HPDE6-E6E7 (cell line): ENCODE results near the gene RPAP3.

Experiments
- DNase-seq: peaks from one replicate; pipeline ENCODE4 v3.0.0; 2011; ENCODE audit warnings: missing footprints; ENCODE audit errors: extremely low spot score

Gene RPAP3

DNA sequence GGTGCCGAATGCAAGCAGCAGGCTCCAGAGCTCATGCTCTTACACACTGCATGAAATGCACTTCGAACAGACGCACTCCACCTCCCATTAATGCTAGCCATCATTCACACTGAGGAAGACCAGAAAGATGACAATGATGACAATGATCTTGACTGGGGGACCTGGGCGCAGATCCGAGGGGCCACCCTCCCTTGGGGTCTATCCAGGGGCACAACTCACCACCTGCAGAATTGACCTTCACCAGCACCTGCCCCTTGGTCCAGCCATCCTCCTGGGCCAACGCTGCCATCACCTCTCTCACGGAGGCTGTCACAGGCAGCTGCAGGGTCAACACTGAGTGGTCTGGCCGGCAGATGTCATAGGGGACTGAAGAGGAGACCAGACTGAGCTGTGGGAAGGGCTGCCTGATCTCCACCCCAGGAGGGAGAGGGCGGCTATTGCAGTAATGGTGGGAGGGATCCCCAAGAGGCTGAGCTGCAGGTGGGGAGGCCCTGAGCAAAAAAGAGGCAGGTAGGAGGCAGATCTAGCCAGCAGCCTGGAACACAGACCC, 37.6 kb upstream of the RPAP3 start:
- DNase-seq: no peak

DNA sequence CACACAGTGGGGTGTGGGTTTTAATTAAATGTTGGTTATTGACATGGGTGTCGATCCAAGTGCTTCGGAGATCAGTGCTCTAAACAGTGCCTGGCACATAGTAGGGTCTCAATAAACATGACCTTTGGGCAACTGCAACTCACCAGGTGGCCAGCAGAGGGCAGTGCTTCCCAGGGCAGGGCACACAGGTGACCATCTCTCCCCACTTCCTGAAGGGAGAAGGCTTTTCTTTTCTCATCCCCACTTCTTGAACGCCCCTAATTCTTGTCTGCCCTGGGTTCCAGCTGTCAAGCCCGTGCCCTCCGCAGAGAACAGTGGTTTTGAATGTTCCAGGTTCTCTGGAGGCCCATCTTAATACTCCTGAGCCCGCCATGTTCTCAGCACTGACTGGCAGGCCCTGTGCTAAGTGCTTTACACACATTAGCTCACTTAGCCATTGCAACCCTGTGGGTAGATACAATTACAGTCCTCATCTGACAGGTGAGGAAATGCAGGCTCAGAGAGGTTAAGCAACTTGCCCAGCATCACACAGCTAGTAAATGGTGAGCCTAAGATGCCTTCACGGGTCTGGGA, 36.5 kb upstream of the RPAP3 start:
- DNase-seq: no peak

DNA sequence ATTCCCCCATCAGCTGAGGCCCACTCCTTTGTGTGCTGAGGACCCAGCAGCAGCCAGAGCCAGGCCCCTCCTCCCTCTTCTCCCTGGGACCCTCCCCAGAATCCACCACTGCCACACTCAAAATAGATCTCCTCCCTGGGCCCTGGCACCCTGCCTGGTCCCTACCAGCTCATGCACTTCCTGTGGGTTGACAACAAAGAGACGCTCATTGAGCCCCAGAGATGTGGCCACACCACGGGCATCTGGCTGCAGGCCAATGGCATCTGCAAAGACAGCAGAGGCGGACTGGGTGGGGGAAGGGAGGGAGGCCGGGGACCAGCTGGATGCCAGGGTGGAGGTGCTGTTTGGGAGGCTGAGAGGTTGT, 35.5 kb upstream of the RPAP3 start:
- DNase-seq: no peak

DNA sequence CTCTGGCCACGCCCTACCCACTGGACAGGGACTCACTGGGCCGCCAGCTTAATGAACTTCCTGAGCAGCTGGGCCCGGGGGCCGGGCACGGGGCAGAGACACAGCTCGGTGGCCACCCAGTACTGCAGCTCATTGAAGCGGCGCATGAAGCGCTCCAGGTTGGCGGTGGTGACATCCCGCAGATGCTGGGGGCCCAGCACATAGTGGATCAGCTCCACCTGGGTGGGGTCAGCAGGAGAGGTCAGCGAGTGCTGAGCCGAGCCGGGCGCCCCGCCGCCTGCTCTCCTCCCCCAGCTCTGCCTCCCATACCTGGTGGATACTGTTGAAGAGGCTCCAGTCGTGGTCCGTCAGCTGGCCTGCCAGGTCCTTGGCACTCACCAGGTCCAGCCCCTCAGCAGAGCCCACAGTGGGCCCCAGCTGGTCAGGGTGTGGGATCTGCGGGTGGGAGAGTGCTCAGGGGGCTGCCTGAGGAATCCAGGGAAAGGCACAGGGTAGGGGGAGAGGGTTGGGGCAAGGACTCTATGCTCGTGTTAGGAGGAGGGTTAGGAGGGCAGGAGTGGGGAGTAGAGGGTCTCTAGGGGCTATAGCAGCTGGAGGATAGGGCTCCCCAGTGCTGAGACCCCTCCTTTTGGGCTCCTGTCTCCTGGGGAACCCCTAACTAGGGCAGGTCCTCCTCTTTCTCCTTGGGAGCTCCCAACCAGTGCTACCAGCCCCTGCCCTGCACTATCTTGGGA, 34.9 kb upstream of the RPAP3 start:
- no peak for DNase-seq

DNA sequence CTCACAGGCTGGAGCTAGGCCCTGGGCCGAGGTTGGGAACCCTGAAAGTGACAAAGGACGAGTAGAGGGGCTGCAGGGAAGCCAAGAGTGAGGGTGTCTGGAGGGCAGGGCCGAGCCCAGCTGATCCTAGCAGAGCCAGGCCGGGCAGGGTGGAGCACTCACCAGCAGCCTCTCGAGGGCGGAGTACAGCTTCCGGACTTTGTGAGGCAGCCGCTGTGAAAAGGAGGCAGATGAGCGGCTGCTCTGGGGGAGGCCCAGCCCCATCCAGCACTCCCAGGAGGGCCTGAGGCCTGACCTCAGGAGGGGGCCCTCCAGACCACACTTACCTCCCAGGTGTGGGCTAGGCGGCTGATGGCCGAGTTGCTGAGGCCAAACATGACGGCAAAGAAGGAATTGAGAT, 34.1 kb upstream of the RPAP3 start:
- DNase-seq: no peak

DNA sequence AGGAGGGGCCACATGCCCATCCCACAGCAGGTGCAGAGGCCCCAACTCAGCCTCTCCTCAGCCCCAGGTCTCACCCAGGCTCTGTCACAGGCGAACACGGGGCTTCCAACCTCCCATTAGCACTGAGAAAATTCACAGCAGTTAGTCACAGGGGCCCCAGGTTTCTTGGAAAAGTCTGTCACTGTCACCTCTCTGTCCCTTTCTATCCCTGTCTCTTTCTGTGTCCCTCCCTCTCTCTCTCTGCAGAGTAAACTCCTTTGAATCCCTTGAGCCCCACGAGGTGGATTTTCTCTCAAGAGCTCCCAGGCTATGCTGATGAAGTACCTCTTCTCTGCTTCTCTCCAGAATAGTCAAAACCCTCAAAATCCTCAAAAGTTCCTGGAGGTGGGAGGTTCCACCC, 33.5 kb upstream of the RPAP3 start:
- DNase-seq: no peak

DNA sequence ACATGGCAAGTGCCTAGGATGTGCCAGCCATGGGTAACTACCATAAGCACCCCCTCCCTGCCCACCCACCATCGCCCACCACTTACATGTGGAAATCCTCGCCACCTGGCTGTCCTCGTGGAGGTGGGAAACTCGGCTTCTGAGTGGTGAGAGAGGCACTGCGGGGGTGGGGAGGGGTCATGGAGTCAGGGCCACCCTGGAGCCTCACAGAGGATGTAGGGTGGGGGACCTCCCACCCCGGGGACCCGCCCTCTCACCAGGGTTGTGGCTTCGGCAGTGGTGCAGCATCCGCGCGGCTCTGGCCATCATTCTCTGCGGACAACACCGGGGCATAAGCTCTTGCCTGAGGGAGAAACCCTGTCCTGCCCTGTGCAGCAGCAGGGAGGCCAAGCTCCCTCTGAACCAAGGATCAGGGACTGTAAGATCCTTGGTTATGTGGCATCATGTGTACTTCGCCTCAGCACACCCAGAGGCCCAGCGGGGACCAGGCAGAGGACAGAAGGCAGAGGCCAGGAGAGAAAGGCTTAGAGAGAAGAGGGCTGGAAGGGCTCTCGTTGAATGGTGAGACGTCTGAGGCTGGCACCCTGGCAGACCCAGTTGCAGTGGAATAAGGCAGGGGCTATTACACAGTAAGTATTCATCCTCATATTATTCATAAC, 32.2 kb upstream of the RPAP3 start:
- DNase-seq: no peak

DNA sequence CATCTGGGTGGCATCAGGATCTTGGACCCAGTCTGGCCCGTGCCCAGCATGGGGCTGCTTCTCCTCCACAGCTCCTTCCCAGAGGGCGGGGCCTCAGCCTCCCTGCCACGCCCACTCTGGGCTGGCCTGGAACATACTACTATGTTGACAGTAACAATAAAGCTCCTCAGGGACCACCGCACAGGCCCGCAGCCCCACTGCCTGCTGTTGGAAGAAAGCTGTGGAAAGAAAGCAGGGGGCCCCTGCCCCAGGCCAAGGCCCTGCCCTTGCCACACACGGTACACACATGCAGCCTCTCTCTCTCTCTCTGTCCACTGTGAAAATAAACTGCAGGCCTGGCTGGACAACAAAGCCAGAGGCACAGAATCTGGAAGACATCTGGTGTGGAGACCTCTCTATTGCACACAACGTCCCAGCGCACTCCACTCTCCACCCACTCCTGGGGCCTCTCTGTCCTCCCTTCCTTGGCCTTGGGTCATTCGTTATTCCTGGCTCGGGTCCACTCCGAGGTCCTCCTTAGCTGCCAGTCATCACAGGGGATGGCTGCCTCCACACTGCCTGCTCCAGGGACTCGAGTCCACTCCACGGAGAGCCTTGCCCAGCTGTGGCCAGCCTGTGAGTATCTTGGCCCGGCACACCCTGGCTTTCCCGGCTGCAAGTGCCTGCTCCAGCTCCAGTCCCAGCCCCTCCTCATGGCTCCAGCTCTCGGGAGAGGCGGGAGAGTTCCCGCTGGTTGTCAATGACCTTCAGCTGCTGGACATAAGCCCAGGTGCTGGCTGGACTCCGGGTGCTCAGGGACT, 31.2 kb upstream of the RPAP3 start:
- DNase-seq: no peak

DNA sequence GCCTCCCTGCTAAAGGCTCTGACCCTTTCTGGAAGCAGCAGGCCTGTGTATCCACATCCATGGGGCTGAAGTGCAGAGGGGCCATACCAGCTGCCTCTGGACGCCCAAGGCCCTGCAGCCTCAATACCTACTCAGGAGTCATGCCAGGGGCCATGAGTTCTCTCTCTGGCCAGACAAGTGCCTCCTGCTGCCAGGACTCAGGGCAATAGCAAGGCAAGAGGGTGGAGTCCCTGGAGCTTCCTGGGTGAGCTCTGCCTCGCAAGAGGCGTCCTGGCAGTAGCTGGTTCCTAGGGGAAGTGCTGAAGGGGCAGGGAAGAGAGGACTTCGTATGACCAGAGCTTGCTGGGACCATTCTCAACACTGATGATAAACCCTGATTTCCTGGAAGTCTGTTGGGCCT, 30.4 kb upstream of the RPAP3 start:
- DNase-seq: no peak

DNA sequence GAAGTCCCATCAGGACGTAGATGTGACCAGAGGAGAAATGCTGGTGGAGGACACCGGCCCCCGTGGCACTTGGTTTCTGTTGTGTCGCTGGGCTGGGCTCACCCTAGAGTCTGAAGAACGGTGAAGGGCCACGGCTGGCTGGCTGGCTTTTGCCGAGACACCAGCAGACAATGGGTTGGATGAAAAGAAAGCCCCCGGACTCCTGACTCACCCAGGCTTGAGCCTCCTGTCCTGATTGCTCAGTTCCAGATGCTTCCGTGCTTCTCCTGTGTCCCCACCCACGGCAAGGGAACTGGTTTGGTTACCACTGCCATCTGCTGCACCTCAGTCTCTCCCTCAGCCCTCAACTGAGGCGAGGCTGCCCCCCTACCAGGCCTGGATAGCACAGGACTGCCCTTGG, 29.8 kb upstream of the RPAP3 start:
- no peak for DNase-seq

DNA sequence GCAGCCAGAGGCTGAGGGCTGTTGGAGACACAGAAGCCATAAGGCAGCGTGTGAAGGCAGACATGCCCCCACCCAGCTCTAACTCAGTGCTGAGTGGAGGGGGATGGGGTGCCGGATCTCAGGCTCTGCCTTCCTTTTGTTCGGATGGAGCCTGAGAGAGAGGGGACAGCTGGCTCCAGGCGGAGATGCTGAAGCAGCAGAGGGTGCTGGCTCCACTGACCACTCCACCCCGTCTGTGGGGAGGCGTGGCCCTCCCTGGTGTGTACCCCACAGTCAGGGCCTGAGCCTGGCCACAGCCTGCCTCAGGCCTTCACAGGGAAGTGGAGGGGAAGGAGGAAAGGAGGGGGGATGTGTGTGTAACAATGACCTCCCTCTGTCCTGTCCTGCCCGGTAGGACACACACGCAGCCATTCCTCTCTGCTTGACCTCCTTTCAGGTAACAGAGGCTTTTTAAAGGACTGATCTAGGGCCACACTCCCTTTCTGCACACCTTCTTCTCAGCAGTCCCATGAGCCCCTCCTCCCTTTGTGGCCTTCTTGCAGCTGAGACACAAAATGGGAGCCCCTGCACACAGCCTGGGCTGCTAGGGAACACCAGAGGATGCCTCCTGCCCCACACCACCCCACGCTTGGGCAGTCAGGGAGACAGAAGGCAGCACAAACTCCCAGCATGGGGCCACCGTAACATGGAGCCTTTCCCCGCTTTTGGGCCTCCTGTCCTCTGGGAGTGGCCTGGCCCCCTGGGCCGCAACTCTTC, 29.1 kb upstream of the RPAP3 start:
- no peak for DNase-seq

DNA sequence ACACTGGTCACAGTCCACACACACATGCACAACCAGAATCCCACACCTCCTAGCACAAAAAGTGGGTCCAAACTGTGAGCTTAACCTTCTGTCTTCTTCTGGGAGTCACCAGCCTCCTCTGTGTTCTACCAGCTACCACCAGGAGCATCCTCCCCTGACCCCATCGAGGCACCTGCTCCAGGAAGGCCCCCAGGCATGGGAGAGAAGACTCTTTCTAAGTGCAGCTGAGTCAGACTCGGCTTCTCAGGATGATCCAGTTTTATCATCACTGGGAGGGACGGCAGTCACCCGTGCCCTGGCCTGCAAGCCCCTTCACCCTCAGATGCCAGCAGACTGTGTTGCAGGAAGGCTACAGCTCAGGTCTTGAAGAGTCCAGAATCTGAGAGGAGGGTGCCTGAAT, 27.3 kb upstream of the RPAP3 start:
- DNase-seq: no peak

DNA sequence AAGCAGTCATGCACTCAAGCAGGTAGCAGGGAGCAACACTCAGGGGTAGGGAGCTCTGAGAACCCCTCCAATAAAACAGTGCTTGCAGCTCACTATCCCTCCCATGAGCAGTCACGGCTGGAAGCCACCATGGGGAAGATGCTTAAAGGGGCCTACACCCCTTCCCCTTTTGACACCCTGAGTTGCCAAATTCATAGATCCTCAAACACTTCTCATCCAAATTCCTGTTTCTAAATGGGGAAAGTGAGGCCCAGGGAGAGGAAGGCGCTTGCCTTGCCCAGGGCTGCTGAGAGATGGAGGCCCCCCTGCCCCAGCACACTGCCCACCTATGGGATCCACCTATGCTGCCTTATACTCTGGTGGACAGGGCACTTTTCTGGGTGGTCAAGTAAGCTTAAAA, 26.7 kb upstream of the RPAP3 start:
- DNase-seq: no peak

DNA sequence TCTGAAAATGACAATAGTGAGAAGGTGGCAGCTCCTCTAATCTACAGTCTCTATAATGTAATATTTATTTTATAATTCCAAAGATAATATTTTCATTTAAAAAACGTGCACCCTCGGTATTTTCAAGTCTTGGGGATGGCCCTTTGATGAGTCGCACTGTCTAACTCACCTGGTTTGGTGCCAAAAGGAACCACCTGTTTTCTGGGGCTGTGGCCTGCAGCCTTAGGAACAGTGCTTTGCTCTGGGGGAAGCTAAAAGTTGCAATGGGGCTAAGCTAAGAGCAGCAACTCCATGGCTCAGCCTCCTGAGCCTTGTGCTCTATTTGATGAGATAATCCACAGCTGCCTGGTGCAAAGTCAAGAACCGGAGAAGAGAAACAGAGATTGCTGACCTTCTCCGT, 25.9 kb upstream of the RPAP3 start:
- no peak for DNase-seq

DNA sequence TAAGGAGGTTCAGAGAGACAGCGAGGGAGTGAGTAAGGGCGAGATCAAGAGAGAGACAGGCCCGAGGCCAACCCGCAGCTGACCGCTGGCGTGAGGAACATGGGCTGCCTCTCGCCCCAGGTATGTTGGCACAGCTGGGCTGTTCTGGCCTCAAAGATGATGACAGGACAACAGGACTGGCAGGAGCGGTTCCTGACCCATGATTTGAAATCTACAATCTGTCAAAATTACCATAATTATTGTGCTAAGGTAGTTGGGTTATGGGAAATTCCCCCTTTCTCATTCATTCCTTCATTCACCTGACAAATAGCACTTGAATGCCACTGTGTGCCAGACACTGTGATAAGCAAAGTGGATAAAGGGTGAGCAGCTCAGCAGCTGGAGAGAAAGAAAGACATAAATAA, 24.5 kb upstream of the RPAP3 start:
- DNase-seq: no peak

DNA sequence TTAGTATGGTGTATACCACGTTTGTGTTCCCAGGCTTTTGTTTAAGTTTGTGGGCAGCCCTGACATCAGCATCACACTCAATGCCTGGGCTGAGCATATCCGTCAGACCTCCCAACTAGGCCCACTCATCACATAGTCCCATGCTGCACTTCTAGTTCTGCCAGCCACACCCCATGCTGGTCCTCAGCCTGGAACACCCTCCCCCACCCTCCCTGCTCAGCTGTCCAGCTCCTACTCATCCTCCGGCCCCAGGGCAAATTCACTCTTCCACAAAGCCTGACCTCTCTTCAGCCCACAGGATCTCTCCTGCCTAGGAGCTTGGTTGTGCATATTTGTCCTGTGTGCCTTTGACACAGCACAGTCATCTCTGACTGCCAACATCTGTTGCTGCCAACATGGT, 23.4 kb upstream of the RPAP3 start:
- DNase-seq: no peak

DNA sequence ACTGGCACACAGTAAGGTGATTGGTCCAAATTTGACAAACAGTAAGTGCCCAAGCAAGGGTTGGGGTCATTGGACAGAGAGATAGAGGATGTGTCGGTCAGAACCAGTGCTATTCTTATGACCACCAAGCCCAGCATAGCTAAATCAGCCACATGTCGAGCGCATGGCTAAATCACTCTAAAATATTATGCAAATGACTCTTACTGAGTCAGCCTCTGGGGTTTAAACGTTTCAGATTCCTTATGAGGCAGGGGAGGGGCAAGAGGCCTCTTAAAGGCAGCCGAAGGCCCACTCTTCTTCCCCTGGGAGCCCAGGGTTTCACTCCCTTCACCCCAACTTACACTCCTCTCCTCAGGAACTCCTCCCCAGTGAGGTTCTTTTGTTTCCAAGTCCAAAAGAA, 20.1 kb upstream of the RPAP3 start:
- no peak for DNase-seq

DNA sequence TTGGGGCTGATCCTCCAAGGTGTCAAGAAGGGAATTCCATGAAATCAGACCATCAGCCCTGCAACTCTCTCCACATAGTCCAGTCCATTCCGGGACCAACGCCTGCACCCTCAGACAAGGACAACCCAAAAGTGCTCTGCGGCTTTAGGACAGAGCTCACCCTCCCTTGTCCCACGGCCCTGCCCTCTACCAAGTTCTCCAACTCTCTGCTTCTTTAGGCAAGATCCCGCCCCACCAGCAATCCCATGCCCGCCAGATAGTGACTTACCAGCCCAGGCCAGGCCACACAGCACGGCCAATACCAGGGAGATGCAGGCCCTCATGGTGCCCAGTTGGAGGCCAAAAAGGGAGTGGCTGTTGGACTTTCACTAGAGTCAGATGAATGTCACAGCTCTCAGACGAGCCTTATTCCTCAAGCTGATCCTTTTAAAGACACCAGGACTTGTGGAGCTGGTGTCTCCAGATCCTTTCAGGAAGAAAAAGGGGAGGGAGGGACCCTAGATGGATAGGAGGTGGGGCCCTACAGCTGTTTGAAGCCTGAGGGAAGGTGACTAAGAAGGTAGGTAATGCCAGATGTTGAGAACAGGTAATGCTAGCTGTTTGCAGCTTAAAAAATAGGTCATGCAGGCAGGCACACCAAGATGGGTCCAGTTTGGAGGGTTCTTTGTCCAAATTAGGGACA, 19.4 kb upstream of the RPAP3 start, which contains the start of gene ENDOU:
Gene ENDOU, minus strand, starts transcription at position 400 of the 682 bp plus-strand sequence. Its CDS starts 77 bp downstream, at position 323.
- DNase-seq: no peak

DNA sequence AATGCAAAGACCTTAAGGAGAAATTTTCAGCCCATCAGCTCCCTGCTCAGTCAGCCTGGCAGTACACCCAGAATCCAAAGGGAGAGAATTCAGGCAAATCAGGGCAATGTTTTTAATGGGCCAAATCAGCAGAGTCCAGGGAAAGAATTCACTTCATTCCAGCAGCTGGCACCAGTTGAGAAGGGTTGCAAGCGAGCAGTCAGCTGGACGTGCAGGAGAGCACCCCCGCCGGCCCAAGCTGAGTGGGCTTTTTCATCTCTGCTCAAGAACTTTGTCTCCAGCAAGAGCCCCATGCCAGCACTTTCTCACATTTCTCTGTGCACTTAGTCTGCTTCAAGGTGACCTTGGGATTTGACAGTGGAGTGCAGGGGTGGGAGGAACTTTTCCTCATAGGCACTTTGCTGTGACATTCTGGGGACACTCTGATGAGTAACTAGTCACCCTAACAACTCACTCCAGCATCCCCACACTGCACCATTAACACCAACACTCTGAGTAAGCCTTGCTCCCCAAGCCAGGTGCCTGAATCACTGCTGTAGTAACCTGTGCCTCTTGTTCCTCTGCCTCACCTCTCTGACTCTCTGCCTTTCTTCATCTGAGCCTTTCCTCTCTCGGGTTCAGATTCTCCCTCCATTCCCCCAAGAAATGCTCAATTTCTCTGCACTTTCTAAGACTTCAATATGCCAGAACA, 17.3 kb upstream of the RPAP3 start:
- DNase-seq: no peak

DNA sequence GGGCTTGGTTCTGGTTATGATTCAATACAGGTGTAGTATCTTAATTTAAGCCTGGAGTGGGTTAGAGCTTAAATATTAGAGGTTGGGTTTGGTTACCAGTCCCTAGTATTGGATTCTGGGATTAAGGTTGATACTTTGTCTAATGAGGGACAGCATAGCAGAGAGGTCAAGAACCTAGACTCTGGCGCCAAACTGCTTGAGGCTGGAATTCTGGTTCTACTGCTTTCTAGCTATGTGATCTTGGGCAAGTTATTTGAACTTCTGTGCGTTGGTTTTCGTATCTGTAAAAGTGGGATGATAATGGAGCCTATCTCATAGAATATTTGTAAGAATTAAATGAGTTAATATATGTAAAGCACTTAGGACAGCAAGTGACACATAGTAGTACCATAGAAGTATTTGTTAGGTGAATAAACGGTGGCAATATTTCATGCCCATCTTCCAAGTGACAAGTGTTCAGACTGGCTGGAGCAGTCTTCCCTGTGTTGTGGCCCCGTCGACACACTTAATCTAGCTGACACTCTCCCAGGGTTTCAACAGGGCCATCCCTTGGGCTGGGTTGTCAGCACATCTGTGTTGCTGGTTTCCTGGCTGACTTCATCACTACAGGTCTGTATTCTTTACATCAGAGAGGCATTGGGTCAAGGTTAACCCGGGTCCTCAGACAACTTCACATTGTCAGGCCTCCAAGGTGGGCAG, 16.5 kb upstream of the RPAP3 start:
- DNase-seq: no peak
